Measurements from ENCODE around the gene CAMK1D. TPM values are rescaled to one million over a fixed set of nuclear protein-coding genes. Genes with fewer than 3 reads are reported as not detected.

Gene CAMK1D
- total RNA-seq, 2 experiments from 2014 or later: 3.4 to 4.2 TPM

GRCh38 chr10:12396567-12396966, 47.2 kb downstream of the CAMK1D start:
- H3K4me1 Mint-ChIP-seq (ENCODE audit: low read depth): no peaks in the 10 kb centered on the region
- ChIA-PET POLR2A (no interaction called here), CTCF (interaction anchor here (1.1 kb wide), 2 partner anchors 14 to 24 kb away, joined by 3 read pairs; no protein-coding TSS in a partner anchor)
- no peaks in the 10 kb centered on the region for H3K36me3 Mint-ChIP-seq (ENCODE audit: low read depth)
- DNase-seq (no peak), ATAC-seq (no peak)
- H3K27me3 Mint-ChIP-seq (ENCODE audit: low read depth): no peaks in the 10 kb centered on the region
- no peaks in the 10 kb centered on the region for H3K9me3 Mint-ChIP-seq (ENCODE audit: insufficient read depth)
- no peak overlapping the region for H3K27ac Mint-ChIP-seq
- H3K4me3 Mint-ChIP-seq: no peak overlapping the region

GRCh38 chr10:12397147-12397896, 48.0 kb downstream of the CAMK1D start:
- CTCF ChIA-PET: interaction anchor here (1.0 to 1.1 kb wide), 3 partner anchors 14 to 259 kb away, joined by 3 read pairs; no protein-coding TSS in a partner anchor
- no peak for DNase-seq
- POLR2A ChIA-PET: no interaction called here
- Mint-ChIP-seq H3K27ac (no peak overlapping the region), H3K36me3 (ENCODE audit: low read depth) (no peaks in the 10 kb centered on the region), H3K27me3 (ENCODE audit: low read depth) (no peaks in the 10 kb centered on the region), H3K4me3 (no peak overlapping the region), H3K4me1 (ENCODE audit: low read depth) (no peaks in the 10 kb centered on the region), H3K9me3 (ENCODE audit: insufficient read depth) (no peaks in the 10 kb centered on the region)
- no peak for ATAC-seq

GRCh38 chr10:12397941-12398340, 48.6 kb downstream of the CAMK1D start:
- no peaks in the 10 kb centered on the region for H3K4me1 Mint-ChIP-seq (ENCODE audit: low read depth)
- no peak overlapping the region for H3K27ac Mint-ChIP-seq
- ChIA-PET CTCF (interaction anchor here (1.0 kb wide), 1 partner anchor 259 kb away, joined by 3 read pairs; no protein-coding TSS in a partner anchor), POLR2A (no interaction called here)
- ATAC-seq (no peak), DNase-seq (no peak)
- no peaks in the 10 kb centered on the region for H3K9me3 Mint-ChIP-seq (ENCODE audit: insufficient read depth)
- H3K4me3 Mint-ChIP-seq: no peak overlapping the region
- H3K27me3 Mint-ChIP-seq (ENCODE audit: low read depth): no peaks in the 10 kb centered on the region
- no peaks in the 10 kb centered on the region for H3K36me3 Mint-ChIP-seq (ENCODE audit: low read depth)

- Mint-ChIP-seq H3K9me3 (ENCODE audit: insufficient read depth) (no peaks in the 10 kb centered on the region), H3K27ac (no peak overlapping the region), H3K36me3 (ENCODE audit: low read depth) (no peaks in the 10 kb centered on the region), H3K4me3 (no peak overlapping the region), H3K4me1 (ENCODE audit: low read depth) (peaks cover 13% of the 10 kb centered on the region), H3K27me3 (ENCODE audit: low read depth) (no peaks in the 10 kb centered on the region)
- POLR2A ChIA-PET: no interaction called here
- no peak for DNase-seq
- CTCF ChIA-PET: no interaction called here
- no peak for ATAC-seq
Measured at GRCh38 chr10:12400266-12400931, 51.1 kb downstream of the CAMK1D start.

GRCh38 chr10:12401466-12401865, 52.1 kb downstream of the CAMK1D start:
- Mint-ChIP-seq H3K4me3 (no peak overlapping the region), H3K27me3 (ENCODE audit: low read depth) (peaks cover 2% of the 10 kb centered on the region), H3K27ac (no peak overlapping the region), H3K9me3 (ENCODE audit: insufficient read depth) (no peaks in the 10 kb centered on the region), H3K36me3 (ENCODE audit: low read depth) (no peaks in the 10 kb centered on the region), H3K4me1 (ENCODE audit: low read depth) (peaks cover 21% of the 10 kb centered on the region)
- ChIA-PET CTCF (interaction anchor here (1.4 kb wide), 1 partner anchor 255 kb away, joined by 3 read pairs; no protein-coding TSS in a partner anchor), POLR2A (no interaction called here)
- DNase-seq (no peak), ATAC-seq (no peak)

GRCh38 chr10:12403119-12403518, 53.8 kb downstream of the CAMK1D start:
- Mint-ChIP-seq H3K27ac (no peak overlapping the region), H3K36me3 (ENCODE audit: low read depth) (no peaks in the 10 kb centered on the region), H3K27me3 (ENCODE audit: low read depth) (peaks cover 6% of the 10 kb centered on the region), H3K4me1 (ENCODE audit: low read depth) (peaks cover 25% of the 10 kb centered on the region), H3K9me3 (ENCODE audit: insufficient read depth) (no peaks in the 10 kb centered on the region), H3K4me3 (no peak overlapping the region)
- no peak for DNase-seq
- ChIA-PET CTCF (interaction anchor here (0.6 kb wide), 1 partner anchor 338 kb away, joined by 3 read pairs; no protein-coding TSS in a partner anchor), POLR2A (interaction anchor here (0.7 kb wide), 1 partner anchor 33 kb away, joined by 3 read pairs; no protein-coding TSS in a partner anchor)
- ATAC-seq: no peak

GRCh38 chr10:12405342-12406320, 56.3 kb downstream of the CAMK1D start:
- H3K4me3 Mint-ChIP-seq: no peak overlapping the region
- peak; percentile 6 for ATAC-seq
- H3K27ac Mint-ChIP-seq: no peak overlapping the region
- H3K27me3 Mint-ChIP-seq (ENCODE audit: low read depth): peaks cover 6% of the 10 kb centered on the region
- H3K36me3 Mint-ChIP-seq (ENCODE audit: low read depth): no peaks in the 10 kb centered on the region
- H3K4me1 Mint-ChIP-seq (ENCODE audit: low read depth): peaks cover 39% of the 10 kb centered on the region
- CTCF ChIA-PET: interaction anchor here (1.2 to 1.5 kb wide), 2 partner anchors 50 to 141 kb away, joined by 3 read pairs; no protein-coding TSS in a partner anchor
- no peak for DNase-seq
- POLR2A ChIA-PET: no interaction called here
- no peaks in the 10 kb centered on the region for H3K9me3 Mint-ChIP-seq (ENCODE audit: insufficient read depth)

- no peak overlapping the region for H3K4me3 Mint-ChIP-seq
- peaks cover 6% of the 10 kb centered on the region for H3K27me3 Mint-ChIP-seq (ENCODE audit: low read depth)
- DNase-seq (no peak), ATAC-seq (no peak)
- H3K4me1 Mint-ChIP-seq (ENCODE audit: low read depth): peaks cover 42% of the 10 kb centered on the region
- H3K9me3 Mint-ChIP-seq (ENCODE audit: insufficient read depth): no peaks in the 10 kb centered on the region
- POLR2A ChIA-PET: no interaction called here
- H3K36me3 Mint-ChIP-seq (ENCODE audit: low read depth): no peaks in the 10 kb centered on the region
- CTCF ChIA-PET: no interaction called here
- H3K27ac Mint-ChIP-seq: no peak overlapping the region
Measured at GRCh38 chr10:12406764-12407400, 57.5 kb downstream of the CAMK1D start.

- Mint-ChIP-seq H3K4me3 (no peak overlapping the region), H3K27ac (no peak overlapping the region), H3K9me3 (ENCODE audit: insufficient read depth) (no peaks in the 10 kb centered on the region), H3K36me3 (ENCODE audit: low read depth) (peaks cover 2% of the 10 kb centered on the region), H3K27me3 (ENCODE audit: low read depth) (peaks cover 6% of the 10 kb centered on the region), H3K4me1 (ENCODE audit: low read depth) (peaks cover 52% of the 10 kb centered on the region)
- DNase-seq (no peak), ATAC-seq (no peak)
- ChIA-PET CTCF (no interaction called here), POLR2A (no interaction called here)
Measured at GRCh38 chr10:12408472-12408871, 59.1 kb downstream of the CAMK1D start.

- ChIA-PET POLR2A (interaction anchor here (0.7 kb wide), 1 partner anchor 20 kb away, joined by 3 read pairs; no protein-coding TSS in a partner anchor), CTCF (no interaction called here)
- no peak overlapping the region for H3K4me3 Mint-ChIP-seq
- peaks cover 6% of the 10 kb centered on the region for H3K27me3 Mint-ChIP-seq (ENCODE audit: low read depth)
- DNase-seq (no peak), ATAC-seq (no peak)
- no peak overlapping the region for H3K27ac Mint-ChIP-seq
- H3K4me1 Mint-ChIP-seq (ENCODE audit: low read depth): peaks cover 51% of the 10 kb centered on the region
- no peaks in the 10 kb centered on the region for H3K9me3 Mint-ChIP-seq (ENCODE audit: insufficient read depth)
- peaks cover 2% of the 10 kb centered on the region for H3K36me3 Mint-ChIP-seq (ENCODE audit: low read depth)
Measured at GRCh38 chr10:12409161-12409560, 59.8 kb downstream of the CAMK1D start.

- ChIA-PET CTCF (no interaction called here), POLR2A (interaction anchor here (0.7 kb wide), 1 partner anchor 20 kb away, joined by 3 read pairs; no protein-coding TSS in a partner anchor)
- ATAC-seq: no peak
- Mint-ChIP-seq H3K27me3 (ENCODE audit: low read depth) (peaks cover 6% of the 10 kb centered on the region), H3K4me1 (ENCODE audit: low read depth) (peaks cover 47% of the 10 kb centered on the region), H3K9me3 (ENCODE audit: insufficient read depth) (no peaks in the 10 kb centered on the region), H3K36me3 (ENCODE audit: low read depth) (peaks cover 2% of the 10 kb centered on the region), H3K4me3 (no peak overlapping the region), H3K27ac (no peak overlapping the region)
- no peak for DNase-seq
Measured at GRCh38 chr10:12409613-12410012, 60.3 kb downstream of the CAMK1D start.

Data from activated CD8-positive, alpha-beta T cell treated with anti-CD3 and anti-CD28 coated beads, Interleukin-2, amount 10 ng/mL, durations not matched to agents 7 days and 5 days (primary cell).